GM12878 (cell line): ENCODE data around the gene GSG1L2. TPM values are rescaled to one million over a fixed set of nuclear protein-coding genes. Genes with fewer than 3 reads are reported as not detected.
"Not testable (repeated sequence)": the region's sequence is repeated elsewhere in the genome, so short reads cannot be mapped to it uniquely, and the experiment has no call there.

Experiments used
- ATAC-seq: fragments of 200-7000 bp; cut with Tn5 transposase; 3 replicates; pipeline ENCODE4 v1.9.1; 2020; ENCODE audit warnings: mild to moderate bottlenecking, moderate library complexity
- BruUV-seq: library from RNA; stranded (reverse); fragments of 400-500 nt; replicated peaks from 2 replicates; lab custom pipeline; 2021; lab: Mats Ljungman, UMichigan
- CTCF ChIA-PET: fragments of 300-600 bp; sonication (Branson Sonifier 250); formaldehyde crosslinking; extraction: SDS; loops from one replicate; lab custom pipeline; 2021; ENCODE audit warnings: inconsistent platforms; lab: Yijun Ruan, JAX
- POLR2A ChIA-PET: fragments of 350-600 bp; formaldehyde crosslinking; extraction: SDS; loops from one replicate; lab custom pipeline; 2021; ENCODE audit warnings: inconsistent platforms; lab: Charles Lee
- RAD21 ChIA-PET: fragments of 300-600 bp; sonication (Branson Sonifier 250); formaldehyde crosslinking; loops from one replicate; lab custom pipeline; 2023; ENCODE audit warnings: antibody characterized with exemption; ENCODE audit not compliant: unreplicated experiment; lab: Charles Lee
- SMC1A ChIA-PET: fragments of 300-600 bp; sonication (Branson Sonifier 250); formaldehyde crosslinking; loops from one replicate; lab custom pipeline; 2023; ENCODE audit not compliant: unreplicated experiment, uncharacterized antibody; lab: Charles Lee
- DNase-seq: peaks from one replicate; pipeline ENCODE4 v3.0.0-alpha.2; 2011; ENCODE audit warnings: low read depth, low spot score
- FAIRE-seq: peaks from 3 replicates; lab custom pipeline; 2011; peaks lifted over from hg19 to GRCh38; lab: Jason Lieb, UNC
- H2AFZ ChIP-seq: 2 replicates; pipeline ENCODE4 v1.6.0; 2011; ENCODE audit warnings: low read depth, low read length, control low read depth; ENCODE audit not compliant: control insufficient read depth
- H3K27ac ChIP-seq: 2 replicates; pipeline ENCODE4 v1.5.1; 2011; ENCODE audit warnings: control low read depth; ENCODE audit not compliant: control insufficient read depth, insufficient read depth
- H3K27me3 ChIP-seq, 2 experiments: replicated peaks in 1 of 2; 2 replicates each; pipeline versions ENCODE4 v1.6.0 to v1.6.1; 2011; ENCODE audit warnings: low read length in 1 of 2; ENCODE audit not compliant: control insufficient read depth in 2 of 2, insufficient read depth in 2 of 2
- H3K36me3 ChIP-seq, 2 experiments: 2 replicates each; pipeline ENCODE4 v1.5.1; 2011; ENCODE audit warnings: low read length in 1 of 2; ENCODE audit not compliant: control insufficient read depth in 2 of 2, insufficient read depth in 2 of 2
- H3K4me1 ChIP-seq: 2 replicates; pipeline ENCODE4 v1.6.1; 2011; ENCODE audit warnings: mild to moderate bottlenecking, low read length, moderate library complexity, mixed read lengths; ENCODE audit not compliant: control insufficient read depth, insufficient read depth
- H3K4me2 ChIP-seq: 2 replicates; pipeline ENCODE4 v1.6.0; 2011; ENCODE audit warnings: control low read depth; ENCODE audit not compliant: control insufficient read depth, insufficient read depth
- H3K4me3 ChIP-seq: fragments of 200-600 bp; sonication (generic); 2 replicates; pipeline ENCODE4 v1.5.1; 2016
- H3K79me2 ChIP-seq: 2 replicates; pipeline ENCODE4 v1.6.0; 2011; ENCODE audit warnings: low read length; ENCODE audit not compliant: control insufficient read depth, insufficient read depth
- H3K9ac ChIP-seq: 2 replicates; pipeline ENCODE4 v1.8.0; 2011; ENCODE audit warnings: low read length, control low read depth, mixed read lengths; ENCODE audit not compliant: control insufficient read depth, insufficient read depth
- H3K9me3 ChIP-seq: replicated peaks from 3 replicates; pipeline ENCODE4 v1.5.1; 2011; ENCODE audit warnings: mild to moderate bottlenecking, low read length; ENCODE audit not compliant: control insufficient read depth, insufficient read depth
- H4K20me1 ChIP-seq: 2 replicates; pipeline ENCODE4 v1.6.0; 2011; ENCODE audit not compliant: control insufficient read depth, insufficient read depth
- PAX5 ChIP-seq: IDR thresholded peaks from 2 replicates; pipeline ENCODE4 v1.6.1; 2011; ENCODE audit warnings: low read depth, low read length, borderline replicate concordance
- WGBS: methylation state at CpG from one replicate; pipeline ENCODE4 v1.1.6; 2016; ENCODE audit warnings: low lambda C conversion rate; ENCODE audit not compliant: insufficient replicate concordance, insufficient coverage; ENCODE audit errors: missing lambda C conversion rate; 5-methylcytosine and 5-hydroxymethylcytosine counted together
- in situ Hi-C: fragments of 300-500 bp; cut with MboI; formaldehyde crosslinking; loops from 9 replicates; pipeline ENCODE4 v1.14.3; 2018; ENCODE audit warnings: mixed read lengths
- intact Hi-C: fragments of 100-400 bp; cut with micrococcal nuclease; formaldehyde crosslinking; loops from one replicate; pipeline ENCODE4 v1.14.2; 2022; ENCODE audit not compliant: unreplicated experiment
- polyA plus RNA-seq, 11 experiments: library from polyadenylated mRNA; depleted of rRNA in 4 of 11; unstranded in 6 of 11; stranded (reverse) in 5 of 11; fragments of >200 nt; fragmentation: Nextera tagmentation in 4 of 11; fragmentation: Illumina TruSeq in 1 of 11; extraction: Ambion mirVana in 4 of 11; extraction: Trizol in 1 of 11; gene quantifications; 1 replicate in 1 of 11; 2 replicates in 10 of 11; pipeline versions ENCODE4 v1.2.1 to v1.2.3, GENCODE V29; 2011 to 2016; ENCODE audit warnings: inconsistent platforms in 2 of 11, missing spikeins in 2 of 11, low read depth in 1 of 11
- total RNA-seq, 4 experiments: library from RNA; depleted of rRNA in 3 of 4; stranded (reverse); fragments of >200 nt in 3 of 4; fragmentation: Illumina TruSeq in 1 of 4; extraction: Trizol in 1 of 4; gene quantifications; 2 replicates each; pipeline versions ENCODE4 v1.2.1 to v1.2.3, GENCODE V29; 2013 to 2021
- TF ChIP-seq, protein P1 (sequence below): IDR thresholded peaks from 2 replicates; pipeline ENCODE4 v1.6.1; 2011; ENCODE audit warnings: borderline replicate concordance, low read depth, mild to moderate bottlenecking, moderate library complexity, low read length; ENCODE audit not compliant: insufficient read depth, poor library complexity, severe bottlenecking
- TF ChIP-seq, protein P2 (sequence below): IDR thresholded peaks from 2 replicates; pipeline ENCODE4 v1.6.1; 2012; ENCODE audit warnings: improper control_type of control experiment, low read depth, low read length; ENCODE audit not compliant: insufficient replicate concordance
- TF ChIP-seq, protein P3 (sequence below): fragments of 450-650 bp; IDR thresholded peaks from 2 replicates; pipeline ENCODE4 v1.6.1; 2018; ENCODE audit warnings: borderline replicate concordance, mild to moderate bottlenecking; ENCODE audit not compliant: partially characterized antibody

GSG1L2 gene
- total and polyA plus RNA-seq, 10 of the 15 experiments (the other 5 are each of a cell fraction or from before 2014, with no cell fraction given), result not detected

DNA sequence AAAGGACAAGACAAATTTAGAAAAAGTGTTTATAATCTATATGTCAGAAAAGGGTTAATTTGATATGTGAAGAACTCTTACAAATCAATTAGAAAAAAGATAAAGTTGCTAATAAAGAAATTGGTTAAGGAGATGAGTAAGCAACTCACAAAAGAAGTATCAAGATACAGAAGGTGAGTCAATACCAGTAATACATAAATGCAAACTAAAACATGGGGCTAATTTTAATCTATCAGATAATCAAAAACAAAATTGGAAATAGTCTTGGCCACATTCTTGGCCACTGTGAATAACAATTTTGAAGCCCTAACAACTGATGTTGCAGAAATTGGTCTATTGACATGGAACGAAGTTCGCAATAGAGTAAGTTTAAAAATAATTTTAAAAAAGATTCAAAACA is 37.3 kb downstream of the GSG1L2 start (continued):
- TF ChIP-seq, protein P1, sequence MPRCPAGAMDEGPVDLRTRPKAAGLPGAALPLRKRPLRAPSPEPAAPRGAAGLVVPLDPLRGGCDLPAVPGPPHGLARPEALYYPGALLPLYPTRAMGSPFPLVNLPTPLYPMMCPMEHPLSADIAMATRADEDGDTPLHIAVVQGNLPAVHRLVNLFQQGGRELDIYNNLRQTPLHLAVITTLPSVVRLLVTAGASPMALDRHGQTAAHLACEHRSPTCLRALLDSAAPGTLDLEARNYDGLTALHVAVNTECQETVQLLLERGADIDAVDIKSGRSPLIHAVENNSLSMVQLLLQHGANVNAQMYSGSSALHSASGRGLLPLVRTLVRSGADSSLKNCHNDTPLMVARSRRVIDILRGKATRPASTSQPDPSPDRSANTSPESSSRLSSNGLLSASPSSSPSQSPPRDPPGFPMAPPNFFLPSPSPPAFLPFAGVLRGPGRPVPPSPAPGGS, result no peak

DNA sequence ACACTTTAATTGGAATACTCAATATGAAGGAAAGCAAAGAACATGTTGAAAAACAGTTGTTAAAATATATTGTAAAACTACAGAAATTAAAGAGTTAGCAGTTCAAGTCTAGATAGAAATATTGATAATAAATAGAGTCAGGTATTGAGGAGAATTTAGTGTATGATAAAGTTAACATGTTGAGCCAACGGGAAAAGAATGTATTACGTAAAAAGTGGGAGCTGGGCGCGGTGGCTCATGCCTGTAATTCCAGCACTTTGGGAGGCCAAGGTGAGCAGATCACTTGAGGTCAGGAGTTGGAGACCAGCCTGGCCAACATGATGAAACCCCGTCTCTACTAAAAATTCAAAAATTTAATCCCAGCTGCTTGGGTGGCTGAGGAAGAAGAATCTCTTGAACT is 38.4 kb downstream of the GSG1L2 start:
- H3K4me2 ChIP-seq, H3K4me1 ChIP-seq, H3K4me3 ChIP-seq, H3K27ac ChIP-seq, H3K9me3 ChIP-seq, H3K36me3 ChIP-seq, intact Hi-C loops, ATAC-seq, H4K20me1 ChIP-seq, SMC1A ChIA-PET, POLR2A ChIA-PET, H3K79me2 ChIP-seq, FAIRE-seq, in situ Hi-C loops, DNase-seq, BruUV-seq, H3K9ac ChIP-seq, H2AFZ ChIP-seq, RAD21 ChIA-PET, H3K27me3 ChIP-seq: not testable (repeated sequence)
- CTCF ChIA-PET, result interaction anchor here (0.8 to 1.0 kb wide), 2 partner anchors 12 to 15 kb away, joined by 3 to 4 read pairs; no protein-coding TSS in a partner anchor
- 69% methylated on average over 5 of the region's 5 CpGs for WGBS

DNA sequence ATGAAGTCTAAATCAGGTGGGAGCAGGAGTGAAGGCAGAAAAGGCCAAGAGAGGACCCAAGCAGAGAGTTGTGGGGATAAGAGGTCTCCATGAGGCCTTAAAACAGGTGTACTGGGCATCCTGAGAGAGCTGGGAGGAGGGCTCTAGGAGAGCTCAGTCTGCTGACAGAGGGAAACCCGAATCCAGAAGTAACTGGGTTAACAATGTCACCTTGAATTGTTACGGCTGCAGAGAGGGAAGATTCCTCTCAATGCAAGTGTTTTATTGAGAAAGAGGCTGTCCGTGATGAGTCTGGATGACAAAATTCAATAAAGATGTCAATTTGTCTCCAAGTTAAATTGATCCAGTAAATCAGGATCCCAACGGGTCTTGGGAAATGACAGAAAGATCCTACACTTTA is 38.8 kb downstream of the GSG1L2 start:
- Histone ChIP-seq H3K4me1 (no peaks in the 10 kb centered on the region), H3K79me2 (no peaks in the 10 kb centered on the region), H4K20me1 (no peaks in the 10 kb centered on the region), H3K9me3 (no peaks in the 10 kb centered on the region), H3K27ac (no peak overlapping the region), H3K27me3 (peaks cover 0 to 1% of the 10 kb centered on the region in 2 experiments; a peak in 1 of 4 replicates), H3K36me3 (no peaks in the 10 kb centered on the region), H2AFZ (no peak overlapping the region), H3K4me2 (no peak overlapping the region), H3K9ac (no peak overlapping the region), H3K4me3 (no peak overlapping the region)
- DNase-seq (no peak), FAIRE-seq (no peak), ATAC-seq (no peak)
- no TSS peak for BruUV-seq
- RAD21 ChIA-PET, result no interaction called here
- intact Hi-C loops, result no loop called here
- POLR2A ChIA-PET, result no interaction called here
- WGBS, result 1% methylated on average over 4 of the region's 4 CpGs
- SMC1A ChIA-PET, result no interaction called here
- in situ Hi-C loops, result no loop called here
- CTCF ChIA-PET, result interaction anchor here (1.0 kb wide), 1 partner anchor 15 kb away, joined by 4 read pairs; no protein-coding TSS in a partner anchor
- no peak for TF ChIP-seq PAX5
- TF ChIP-seq, protein P2, sequence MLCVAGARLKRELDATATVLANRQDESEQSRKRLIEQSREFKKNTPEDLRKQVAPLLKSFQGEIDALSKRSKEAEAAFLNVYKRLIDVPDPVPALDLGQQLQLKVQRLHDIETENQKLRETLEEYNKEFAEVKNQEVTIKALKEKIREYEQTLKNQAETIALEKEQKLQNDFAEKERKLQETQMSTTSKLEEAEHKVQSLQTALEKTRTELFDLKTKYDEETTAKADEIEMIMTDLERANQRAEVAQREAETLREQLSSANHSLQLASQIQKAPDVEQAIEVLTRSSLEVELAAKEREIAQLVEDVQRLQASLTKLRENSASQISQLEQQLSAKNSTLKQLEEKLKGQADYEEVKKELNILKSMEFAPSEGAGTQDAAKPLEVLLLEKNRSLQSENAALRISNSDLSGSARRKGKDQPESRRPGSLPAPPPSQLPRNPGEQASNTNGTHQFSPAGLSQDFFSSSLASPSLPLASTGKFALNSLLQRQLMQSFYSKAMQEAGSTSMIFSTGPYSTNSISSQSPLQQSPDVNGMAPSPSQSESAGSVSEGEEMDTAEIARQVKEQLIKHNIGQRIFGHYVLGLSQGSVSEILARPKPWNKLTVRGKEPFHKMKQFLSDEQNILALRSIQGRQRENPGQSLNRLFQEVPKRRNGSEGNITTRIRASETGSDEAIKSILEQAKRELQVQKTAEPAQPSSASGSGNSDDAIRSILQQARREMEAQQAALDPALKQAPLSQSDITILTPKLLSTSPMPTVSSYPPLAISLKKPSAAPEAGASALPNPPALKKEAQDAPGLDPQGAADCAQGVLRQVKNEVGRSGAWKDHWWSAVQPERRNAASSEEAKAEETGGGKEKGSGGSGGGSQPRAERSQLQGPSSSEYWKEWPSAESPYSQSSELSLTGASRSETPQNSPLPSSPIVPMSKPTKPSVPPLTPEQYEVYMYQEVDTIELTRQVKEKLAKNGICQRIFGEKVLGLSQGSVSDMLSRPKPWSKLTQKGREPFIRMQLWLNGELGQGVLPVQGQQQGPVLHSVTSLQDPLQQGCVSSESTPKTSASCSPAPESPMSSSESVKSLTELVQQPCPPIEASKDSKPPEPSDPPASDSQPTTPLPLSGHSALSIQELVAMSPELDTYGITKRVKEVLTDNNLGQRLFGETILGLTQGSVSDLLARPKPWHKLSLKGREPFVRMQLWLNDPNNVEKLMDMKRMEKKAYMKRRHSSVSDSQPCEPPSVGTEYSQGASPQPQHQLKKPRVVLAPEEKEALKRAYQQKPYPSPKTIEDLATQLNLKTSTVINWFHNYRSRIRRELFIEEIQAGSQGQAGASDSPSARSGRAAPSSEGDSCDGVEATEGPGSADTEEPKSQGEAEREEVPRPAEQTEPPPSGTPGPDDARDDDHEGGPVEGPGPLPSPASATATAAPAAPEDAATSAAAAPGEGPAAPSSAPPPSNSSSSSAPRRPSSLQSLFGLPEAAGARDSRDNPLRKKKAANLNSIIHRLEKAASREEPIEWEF, result no peak
- TF ChIP-seq, protein P3, sequence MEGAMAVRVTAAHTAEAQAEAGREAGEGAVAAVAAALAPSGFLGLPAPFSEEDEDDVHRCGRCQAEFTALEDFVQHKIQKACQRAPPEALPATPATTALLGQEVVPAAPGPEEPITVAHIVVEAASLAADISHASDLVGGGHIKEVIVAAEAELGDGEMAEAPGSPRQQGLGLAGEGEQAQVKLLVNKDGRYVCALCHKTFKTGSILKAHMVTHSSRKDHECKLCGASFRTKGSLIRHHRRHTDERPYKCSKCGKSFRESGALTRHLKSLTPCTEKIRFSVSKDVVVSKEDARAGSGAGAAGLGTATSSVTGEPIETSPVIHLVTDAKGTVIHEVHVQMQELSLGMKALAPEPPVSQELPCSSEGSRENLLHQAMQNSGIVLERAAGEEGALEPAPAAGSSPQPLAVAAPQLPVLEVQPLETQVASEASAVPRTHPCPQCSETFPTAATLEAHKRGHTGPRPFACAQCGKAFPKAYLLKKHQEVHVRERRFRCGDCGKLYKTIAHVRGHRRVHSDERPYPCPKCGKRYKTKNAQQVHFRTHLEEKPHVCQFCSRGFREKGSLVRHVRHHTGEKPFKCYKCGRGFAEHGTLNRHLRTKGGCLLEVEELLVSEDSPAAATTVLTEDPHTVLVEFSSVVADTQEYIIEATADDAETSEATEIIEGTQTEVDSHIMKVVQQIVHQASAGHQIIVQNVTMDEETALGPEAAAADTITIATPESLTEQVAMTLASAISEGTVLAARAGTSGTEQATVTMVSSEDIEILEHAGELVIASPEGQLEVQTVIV, result no peak
